Stimulated activated CD8-positive, alpha-beta memory T cell treated with anti-CD3 and anti-CD28 coated beads, Interleukin-12 subunit alpha, Interleukin-12 subunit beta, amount 100 ng/mL, for 24 hours (primary cell): ENCODE results near the gene FHIT.

Experiments used
- DNase-seq: peaks from one replicate; pipeline ENCODE4 v3.0.0-alpha.2; 2020; ENCODE audit errors: extremely low read depth

The FHIT gene

DNA sequence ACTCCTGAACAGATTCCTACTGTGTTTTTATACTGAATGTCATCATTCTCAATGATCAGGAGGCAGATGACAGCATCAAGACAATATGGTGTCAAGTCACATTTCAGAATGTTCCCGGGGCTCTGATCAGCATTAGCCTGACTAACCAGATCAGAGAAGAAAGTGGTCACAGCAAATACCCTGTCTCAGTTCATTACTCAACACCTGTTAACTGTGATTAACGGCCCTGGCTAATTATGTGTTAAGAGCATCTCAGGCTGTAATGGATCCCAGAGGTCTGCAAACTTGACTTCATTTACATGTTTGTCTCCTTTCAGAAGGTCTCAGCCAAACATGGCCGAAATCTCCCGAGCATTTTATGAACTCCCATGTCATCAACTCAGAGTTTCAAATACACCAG, 833.7 kb downstream of the FHIT start:
- DNase-seq: no peak

DNA sequence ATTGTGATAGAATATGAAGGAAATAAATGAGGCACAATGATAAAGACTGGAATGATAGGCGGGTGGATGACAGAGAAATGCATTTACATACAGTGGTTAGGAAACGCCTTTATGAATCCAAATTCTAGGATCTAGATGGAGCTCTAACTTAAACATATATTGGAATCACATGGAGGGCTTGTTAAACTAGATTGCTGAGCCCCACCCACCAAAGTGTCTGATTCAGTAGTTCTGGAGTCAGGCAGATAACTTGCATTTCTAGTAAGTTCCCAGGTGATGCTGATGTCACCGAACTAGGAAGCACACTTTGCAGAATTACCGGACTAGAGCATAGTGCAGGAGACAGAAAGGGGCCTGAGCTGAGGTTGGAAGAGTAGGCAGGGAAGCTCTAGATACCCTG, 837.2 kb downstream of the FHIT start:
- no peak for DNase-seq

DNA sequence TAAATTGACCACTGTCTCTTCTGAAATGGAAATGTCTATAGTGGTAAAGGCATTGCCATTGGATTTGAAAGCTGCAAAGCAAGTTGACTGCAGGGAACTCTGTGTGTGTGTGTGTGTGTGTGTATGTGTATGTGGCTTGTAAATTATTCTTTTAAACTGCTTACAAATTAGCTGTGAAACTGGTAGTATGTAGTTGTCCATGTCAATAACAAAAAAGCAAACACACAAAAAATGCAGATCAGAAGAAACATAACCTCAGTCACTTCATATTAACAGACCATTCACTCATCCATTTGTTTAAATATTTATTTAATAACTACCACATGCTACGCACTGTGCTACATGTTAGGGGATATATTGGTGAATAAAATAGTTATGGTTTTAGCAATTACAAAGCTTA, 837.7 kb downstream of the FHIT start:
- DNase-seq: no peak

DNA sequence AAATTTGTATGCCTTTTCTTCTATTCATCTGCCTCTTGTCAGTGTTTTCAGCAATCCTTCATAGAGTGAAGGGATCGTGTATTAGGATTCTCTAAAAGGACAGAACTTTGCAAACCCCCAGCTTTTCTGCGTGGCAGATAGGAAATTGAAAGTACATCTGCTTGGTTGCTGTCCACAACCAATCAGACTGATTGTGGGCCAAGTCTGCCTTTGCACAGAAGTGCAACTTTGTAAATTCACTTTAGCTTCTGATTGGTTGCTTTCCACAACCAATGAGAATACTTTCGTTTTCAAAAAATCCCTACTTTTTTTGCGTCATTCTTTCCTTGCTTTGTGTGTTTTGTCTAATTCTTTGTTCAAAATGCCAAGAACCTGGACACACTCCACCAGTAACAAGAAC, 847.4 kb downstream of the FHIT start:
- DNase-seq: no peak

DNA sequence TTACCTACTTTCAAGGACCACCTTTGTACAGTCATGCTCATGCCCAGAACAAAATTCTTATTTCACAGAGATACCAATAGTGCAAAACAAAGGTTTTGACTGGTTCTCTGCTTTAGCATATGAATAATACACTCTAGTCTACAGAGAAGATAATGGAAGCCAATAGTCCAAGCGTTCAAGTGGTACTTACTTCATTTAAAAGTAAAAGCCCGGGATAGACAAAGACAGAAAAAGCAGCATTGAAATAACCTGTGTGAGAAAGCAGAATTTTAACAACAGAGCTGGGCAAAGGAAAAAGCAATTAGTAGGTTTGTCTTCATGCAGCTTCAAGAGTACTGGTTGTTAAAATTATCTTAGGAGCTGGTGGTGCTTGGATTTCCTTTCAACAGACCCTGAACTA, 848.3 kb downstream of the FHIT start:
- no peak for DNase-seq

DNA sequence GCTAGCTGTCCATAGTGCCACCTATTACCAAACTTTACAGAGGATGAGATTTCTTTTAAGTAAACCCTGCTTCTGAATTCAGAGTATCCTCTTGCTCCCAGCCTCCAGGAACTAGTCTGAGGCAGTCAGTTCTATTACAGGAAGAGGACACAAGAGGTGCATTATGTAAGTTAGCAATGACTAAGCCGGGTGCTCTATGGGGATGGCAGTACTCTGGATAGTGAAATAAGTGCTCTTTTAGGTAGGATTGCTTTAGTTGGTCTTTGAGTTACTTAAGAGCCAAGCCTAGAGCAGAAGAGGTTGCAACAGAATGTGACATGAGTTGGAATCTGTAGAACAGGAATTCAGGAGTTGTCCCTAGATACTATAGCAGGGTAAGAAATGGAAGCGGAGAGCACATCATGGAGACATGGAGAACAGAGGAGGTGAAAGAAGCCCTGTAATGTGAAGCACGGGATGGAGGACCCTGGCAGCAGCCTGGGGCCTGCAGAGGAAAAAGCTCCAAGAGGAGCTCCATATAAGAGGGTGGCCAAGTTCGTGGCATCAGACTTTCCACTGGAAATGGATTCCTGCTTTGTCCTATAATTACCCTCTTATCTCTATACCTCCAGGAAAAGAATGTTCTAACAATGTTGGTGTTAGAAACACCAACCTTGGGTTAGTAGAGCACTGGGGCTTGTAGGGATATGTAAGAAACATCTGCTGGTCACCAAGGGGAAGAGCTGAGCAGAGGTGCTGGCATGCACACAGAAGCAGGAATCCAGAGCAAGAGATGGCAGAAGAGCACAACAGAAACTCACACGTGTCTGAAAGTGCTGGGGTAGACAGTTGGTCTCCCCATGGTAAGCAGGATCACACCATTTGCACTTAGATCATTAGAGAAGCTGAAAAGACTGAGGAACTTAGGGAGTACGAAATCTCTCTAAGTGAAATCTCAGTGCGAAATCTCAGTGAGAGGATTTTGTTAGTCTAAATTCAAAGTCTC, 851.1 kb downstream of the FHIT start:
- DNase-seq: no peak

DNA sequence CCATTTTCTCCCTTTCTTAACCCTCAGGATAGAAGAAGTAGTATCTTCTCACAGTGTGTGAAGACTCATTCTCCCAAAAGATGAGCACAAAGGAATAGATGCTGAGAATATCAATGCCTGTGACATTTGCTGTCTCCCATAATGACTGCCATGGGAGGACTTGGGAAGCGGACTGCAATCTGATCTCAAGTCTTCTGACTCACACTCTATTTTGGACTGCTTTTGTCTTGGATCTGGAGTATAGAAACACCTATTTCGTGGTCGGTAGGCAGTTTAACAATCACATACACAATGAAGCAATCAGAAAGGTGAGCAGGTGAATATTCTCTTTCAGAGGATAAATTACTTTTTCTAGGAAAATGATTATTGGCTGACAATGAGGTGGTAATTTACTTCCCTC, 852.0 kb downstream of the FHIT start:
- no peak for DNase-seq

DNA sequence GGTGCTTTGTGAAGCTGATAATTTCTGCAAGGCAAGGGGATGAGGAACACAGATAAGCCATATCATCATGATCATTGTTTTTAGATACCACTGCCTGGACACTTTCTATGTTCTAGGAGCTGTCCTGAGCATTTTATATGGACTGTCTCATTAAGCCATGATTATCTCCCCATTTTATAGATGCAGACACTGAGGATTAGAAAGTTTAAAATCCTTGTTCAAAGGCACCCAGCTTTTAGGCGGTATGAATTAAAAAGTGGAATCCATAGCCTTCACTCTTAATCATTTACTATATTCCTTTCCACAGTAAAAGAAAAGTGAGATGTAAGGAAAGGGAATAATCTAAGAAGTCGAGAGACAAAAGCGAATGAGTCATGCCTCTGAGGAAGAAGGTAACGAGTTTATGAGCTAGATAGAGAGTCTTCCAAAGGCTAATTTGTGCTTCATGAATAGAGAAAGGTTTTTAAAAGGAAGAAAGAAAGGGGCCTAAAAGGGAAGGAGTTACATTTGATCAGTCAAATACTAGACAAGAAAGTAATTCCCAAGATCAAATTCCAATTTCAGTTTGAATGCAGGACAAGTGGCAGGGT, 856.0 kb downstream of the FHIT start:
- DNase-seq: no peak

DNA sequence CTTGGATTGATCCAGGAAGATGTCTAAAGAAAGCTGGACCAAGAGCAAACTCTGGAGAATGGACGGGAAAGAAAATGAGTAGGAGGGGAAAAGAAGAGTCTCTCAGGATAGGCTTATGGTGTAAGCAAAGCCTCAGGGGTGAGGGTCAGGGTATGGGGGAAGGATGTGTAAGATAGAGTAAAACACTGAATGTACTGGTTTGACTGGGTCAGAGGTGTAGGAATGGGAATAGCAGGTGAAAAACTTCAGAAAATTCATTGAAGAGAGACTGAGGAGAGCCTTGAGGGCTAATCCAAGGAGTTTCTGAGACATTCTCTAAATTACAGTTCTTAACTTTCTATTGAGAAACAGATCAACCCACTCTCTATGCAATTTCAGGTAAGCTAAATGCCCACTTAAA, 857.3 kb downstream of the FHIT start:
- no peak for DNase-seq

DNA sequence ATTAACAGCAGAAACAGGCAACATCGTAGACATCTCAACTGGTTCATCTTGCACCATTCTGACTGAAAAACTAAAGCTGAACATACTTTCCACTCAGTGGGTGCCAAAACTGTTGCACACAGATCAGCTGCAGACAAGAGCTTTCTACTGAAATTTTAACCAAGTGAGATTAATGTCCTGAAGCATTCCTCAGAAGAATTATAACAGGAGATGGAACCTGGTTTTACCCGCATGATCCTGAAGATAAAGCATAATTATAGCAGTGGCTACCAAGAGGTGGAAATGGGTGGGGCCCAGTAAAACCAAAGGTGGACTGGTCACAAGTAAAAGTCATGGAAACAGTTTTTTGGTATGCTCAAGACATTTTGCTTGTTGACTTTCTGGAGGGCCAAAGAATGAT, 858.8 kb downstream of the FHIT start:
- no peak for DNase-seq

DNA sequence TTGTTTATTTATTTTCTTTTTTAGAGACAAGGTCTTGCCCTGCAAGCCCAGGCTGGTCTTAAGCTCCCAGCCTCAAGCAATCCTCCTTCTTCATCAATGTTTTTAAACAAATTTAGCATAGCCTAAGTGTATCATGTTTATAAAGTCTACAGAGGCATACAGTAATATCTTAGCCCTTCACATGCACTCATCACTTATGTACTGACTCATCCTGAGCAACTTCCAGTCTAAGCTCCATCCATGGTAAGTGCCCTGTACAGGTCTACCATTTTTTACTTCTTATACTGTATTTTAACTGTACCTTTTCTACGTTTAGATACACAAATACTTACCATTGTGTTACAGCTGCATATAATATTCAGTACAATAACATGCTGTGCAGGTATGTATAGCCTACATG, 860.0 kb downstream of the FHIT start:
- no peak for DNase-seq

DNA sequence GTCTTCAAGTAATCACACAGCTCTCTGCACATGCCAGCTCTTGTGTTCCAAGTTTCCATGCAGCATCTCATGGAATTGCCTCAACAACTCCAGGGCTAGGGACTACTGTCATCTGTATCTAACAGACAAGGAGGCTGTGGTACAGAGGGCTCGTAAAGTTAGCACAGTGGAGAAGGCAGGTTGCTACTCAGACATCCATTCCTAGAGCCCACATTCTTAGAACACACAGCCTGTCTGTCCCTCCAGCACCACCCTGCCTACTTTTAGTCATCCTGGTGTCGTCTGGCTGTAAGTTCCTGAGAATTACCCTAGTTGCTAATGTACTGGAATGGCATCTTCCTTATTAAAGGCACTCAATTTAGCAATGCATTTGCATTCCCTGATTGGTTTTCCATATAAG, 862.5 kb downstream of the FHIT start:
- DNase-seq: no peak

DNA sequence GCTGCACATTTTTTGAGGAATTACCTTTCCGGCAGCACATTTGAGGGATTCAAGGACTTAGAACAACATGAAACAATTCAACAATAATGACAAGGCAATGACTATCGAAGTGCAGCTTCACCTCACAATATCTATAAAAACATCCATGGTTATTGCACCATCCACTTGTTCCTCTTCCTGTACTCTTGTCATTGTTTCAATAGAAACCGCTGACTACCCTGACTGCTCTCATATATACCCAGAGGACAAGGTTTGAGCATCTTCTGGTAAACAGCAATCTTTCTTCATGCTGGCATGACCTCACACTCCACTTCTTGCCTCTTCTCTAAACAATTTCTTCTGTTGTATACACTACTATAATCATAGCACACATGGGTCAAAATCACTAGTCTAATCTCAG, 864.9 kb downstream of the FHIT start:
- DNase-seq: no peak

DNA sequence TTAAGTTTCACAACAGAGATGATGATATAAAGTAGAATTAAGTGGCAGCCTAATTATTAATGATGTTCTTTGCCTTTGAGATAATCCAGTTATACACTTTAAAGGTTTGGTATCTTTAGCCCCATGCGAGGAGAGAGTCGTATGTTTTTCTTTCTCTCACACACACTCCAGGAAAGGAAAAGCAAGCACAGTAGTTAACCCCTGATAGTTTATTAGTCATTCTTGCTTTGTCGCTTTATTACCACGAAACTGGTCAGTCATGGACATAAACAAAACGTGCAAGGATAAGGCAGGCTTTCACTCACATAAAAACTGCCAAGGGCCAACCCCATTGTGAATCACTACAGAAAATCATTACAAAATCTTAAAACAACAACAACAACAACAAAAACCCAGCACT, 866.9 kb downstream of the FHIT start:
- no peak for DNase-seq

DNA sequence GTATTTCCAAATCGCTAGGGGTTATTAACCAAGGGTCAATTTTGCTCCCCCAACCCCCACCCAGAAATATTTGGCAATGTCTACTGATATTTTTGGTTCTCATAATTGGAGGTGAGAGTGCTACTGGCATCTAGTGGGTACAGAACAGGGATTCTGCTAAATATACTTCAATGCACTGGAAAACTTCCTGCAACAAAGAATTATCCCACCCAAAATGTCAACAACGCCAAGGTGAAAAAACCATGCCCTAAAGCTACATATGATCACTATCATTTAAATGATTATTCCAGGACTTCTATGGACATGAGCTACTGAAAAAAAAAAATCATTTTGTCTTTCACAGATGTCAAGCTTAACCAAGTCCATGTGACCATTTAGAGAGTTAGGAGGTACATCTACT, 867.9 kb downstream of the FHIT start:
- no peak for DNase-seq

DNA sequence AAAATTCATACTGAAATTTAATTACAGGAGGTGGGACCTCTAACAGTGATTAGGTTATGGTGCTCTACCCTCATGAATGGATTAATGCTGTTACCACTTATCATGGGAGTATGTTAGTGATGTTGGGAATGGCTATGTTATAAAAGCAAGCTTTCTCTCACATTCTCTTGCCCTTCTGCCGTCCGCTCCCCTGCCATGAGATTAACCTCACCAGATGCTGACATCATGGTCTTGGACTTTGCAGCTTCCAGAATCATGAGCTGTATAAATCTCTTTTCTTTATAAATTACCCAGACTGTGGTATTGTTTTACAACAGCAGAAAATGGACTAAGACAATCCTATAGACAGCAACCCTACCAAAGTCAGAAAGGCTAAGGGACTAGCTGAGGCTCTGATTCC, 884.8 kb downstream of the FHIT start:
- no peak for DNase-seq

DNA sequence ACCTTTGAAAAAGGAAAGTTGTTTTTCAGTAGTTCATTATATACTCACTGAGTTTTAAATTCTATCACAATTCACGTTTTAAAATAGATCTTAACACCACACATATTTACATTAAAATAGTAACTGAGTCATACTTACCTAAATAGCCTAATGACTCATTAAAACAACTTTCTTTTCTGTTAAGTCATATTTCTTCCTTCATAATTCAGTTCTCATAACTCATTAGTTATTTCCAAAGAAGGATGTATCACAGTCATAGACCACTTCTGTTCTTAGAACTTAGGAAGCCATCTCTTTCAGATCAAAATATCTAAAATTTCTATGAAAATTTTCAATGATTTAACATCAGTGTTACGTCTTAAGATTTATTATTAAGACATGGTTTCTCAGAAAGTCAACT, 885.9 kb downstream of the FHIT start:
- no peak for DNase-seq

DNA sequence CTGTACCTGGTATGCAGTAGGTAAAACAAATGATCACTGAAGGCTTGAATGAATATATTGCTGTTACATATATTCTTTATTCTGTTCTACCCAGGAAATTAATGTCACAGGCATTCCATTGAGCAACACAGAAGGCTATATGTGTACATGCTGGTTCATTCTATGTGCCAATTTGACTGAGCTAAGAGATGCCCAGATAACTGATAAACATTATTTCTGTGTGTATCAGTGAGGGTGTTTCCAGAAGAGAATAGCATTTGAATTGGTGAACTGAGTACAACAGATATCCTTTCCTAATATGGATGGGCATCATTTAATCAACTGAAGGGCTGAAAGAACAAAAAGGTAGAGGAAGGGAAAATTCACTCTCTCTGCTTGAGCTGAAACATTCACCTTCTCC, 886.8 kb downstream of the FHIT start:
- DNase-seq: no peak

DNA sequence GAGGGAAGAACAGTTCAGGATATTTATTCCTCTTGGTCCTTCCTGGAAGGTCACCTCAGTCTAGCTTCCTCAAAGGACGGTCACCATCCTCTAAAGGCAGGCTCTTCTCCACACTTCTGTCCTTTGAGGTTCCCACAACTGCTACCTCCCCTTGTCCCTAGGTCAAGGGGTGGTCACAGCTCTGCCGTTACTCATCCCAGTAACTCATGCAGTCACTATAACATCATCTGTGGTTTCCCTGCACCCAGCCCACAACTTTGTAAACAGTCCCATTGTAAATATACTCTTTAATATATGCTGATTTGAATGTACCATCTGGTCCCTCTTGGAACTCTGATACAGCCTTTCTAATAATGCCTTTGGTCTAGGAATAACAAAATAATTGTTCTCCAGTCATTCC, 887.4 kb downstream of the FHIT start:
- DNase-seq: no peak

DNA sequence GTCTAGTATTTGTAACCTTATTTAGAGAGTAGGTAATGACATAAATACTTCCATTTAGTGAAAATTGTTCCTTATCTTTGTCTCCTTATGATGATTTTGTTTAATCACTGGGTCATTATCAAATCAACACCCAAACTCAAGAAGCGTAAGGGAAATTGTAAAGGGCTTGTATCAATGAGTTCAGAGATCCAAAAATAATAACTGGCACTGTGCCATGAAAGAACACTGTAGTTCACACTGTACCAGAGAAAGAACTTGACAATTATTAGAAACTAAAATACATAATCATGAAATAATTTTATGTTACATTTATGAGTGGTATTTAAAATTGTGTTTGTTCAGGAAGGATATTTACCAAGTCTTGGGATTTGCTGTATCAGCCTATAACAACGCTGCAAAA, 895.4 kb downstream of the FHIT start:
- DNase-seq: no peak

DNA sequence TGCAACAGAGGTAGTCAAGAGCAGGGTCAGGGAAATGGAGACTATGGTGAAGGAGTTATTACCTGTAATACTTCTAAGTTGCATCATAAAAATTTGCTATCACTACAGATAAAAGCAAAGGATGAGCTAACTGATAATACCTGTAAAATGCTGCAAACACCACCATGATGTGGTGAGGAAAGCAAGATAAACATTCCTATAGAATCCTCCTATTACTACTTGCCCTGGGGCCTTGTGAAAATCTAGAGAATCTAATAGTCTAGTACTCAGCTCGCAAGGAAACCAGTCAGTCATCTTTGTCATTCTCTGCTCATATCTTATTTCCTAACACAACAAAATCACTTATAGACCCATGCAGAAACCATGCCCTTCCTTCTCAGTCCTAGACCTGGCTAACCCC, 899.8 kb downstream of the FHIT start:
- DNase-seq: no peak

DNA sequence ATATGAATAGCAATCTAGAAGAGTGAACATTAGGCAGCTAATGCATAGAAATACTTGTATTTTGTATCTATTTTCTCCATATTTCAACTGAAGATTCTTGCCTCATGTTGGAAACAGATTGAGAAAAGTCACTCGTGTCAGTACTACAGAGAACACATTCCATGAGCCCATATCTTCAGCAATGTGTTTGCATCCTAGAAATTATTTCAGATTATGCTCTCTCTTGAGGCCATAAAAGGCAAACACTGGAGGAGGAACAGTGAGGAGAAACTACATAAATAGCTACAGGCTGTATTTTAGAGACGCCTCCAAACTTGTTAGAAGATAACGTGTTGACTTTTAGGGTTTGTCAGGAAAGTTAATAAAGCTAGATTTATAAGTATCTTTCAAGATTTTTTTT, 906.9 kb downstream of the FHIT start:
- DNase-seq: no peak

DNA sequence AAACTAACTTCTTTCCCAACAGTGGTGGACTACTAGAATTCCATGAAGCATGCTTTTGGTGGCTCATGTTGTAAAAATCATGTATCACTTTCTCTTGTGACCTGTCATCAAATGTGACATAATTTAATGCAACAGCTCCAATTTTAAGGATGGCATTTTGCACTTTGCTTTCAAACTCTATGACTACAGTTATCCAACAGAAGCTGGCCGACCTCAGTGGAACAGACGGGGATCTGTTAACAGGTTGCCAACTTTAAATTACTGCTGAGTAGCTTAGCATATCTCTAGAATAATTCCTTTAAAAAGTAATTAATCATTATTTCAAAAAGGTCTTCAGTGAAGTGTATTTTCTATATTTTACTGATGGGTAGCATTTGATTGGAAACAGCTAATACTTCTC, 907.4 kb downstream of the FHIT start:
- DNase-seq: no peak

DNA sequence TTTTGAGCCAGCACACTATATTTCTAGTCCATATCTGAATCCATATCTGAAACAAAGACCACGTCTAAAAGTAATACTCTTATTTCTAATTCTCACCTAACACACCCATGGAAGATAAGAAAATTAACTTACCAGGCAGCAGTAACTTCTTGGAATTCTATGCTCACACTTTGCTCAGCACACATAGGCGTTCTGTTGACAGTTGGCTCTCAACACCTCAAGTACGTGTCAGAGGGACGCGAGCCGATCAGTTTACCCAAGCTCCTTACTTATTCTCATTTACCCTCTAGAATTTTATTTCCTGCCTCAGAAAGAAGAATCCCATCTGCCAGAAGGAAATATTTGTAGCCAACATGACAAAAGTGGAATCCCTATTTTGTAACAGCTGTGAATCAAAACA, 911.9 kb downstream of the FHIT start:
- DNase-seq: no peak
